ENCODE data around the gene CPOX. TPM values are rescaled to one million over a fixed set of nuclear protein-coding genes. Genes with fewer than 3 reads are reported as not detected.

The CPOX gene
- total RNA-seq, 1 donor from 2014 or later: 15.8 TPM

DNA sequence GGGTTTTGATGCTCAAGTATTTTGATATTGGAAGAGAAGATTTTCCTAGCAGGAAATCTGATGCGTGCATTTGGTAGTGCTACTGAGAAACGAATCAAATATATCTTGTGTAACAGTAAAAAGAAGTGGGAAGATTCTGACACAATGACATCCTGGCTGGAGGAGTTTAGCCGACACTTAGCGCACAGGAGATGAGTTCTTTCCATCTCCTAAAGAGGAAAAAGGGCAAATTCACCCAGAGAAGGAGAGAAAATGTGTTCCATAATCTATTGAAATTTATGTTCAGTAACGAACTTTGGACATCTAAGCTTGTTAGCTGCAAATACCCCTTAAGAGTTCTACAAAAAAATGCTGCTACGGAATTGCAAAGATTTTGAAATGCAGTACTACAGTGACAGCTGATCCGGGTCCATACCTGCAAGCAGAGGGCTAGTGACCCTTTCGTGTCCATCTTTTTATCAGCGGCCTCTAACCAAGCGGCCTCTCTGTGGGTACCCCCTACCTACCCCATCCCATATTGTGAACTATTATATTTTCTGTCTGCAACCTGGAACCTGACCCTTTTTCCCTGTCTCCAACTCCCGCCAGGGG, 971 bp downstream of the CPOX start:
- H3K4me1 ChIP-seq: peaks cover 9% of the 10 kb centered on the region
- intact Hi-C loops (cut with DNase I): loop anchor here (10.0 kb wide), 1 partner anchor 212 kb away; no protein-coding TSS in a partner anchor
- no peaks in the 10 kb centered on the region for H3K27me3 ChIP-seq
- peak overlapping the region; percentile 75 for H3K4me3 ChIP-seq
- H3K9me3 ChIP-seq: no peaks in the 10 kb centered on the region
- DNase-seq (no peak), ATAC-seq (no peak)
- TF ChIP-seq, protein P1, sequence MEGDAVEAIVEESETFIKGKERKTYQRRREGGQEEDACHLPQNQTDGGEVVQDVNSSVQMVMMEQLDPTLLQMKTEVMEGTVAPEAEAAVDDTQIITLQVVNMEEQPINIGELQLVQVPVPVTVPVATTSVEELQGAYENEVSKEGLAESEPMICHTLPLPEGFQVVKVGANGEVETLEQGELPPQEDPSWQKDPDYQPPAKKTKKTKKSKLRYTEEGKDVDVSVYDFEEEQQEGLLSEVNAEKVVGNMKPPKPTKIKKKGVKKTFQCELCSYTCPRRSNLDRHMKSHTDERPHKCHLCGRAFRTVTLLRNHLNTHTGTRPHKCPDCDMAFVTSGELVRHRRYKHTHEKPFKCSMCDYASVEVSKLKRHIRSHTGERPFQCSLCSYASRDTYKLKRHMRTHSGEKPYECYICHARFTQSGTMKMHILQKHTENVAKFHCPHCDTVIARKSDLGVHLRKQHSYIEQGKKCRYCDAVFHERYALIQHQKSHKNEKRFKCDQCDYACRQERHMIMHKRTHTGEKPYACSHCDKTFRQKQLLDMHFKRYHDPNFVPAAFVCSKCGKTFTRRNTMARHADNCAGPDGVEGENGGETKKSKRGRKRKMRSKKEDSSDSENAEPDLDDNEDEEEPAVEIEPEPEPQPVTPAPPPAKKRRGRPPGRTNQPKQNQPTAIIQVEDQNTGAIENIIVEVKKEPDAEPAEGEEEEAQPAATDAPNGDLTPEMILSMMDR (IDR thresholded peaks at IDR 0.05): no peak
- peak overlapping the region; percentile 83 for H3K27ac ChIP-seq
- peaks cover 13% of the 10 kb centered on the region for H3K36me3 ChIP-seq

DNA sequence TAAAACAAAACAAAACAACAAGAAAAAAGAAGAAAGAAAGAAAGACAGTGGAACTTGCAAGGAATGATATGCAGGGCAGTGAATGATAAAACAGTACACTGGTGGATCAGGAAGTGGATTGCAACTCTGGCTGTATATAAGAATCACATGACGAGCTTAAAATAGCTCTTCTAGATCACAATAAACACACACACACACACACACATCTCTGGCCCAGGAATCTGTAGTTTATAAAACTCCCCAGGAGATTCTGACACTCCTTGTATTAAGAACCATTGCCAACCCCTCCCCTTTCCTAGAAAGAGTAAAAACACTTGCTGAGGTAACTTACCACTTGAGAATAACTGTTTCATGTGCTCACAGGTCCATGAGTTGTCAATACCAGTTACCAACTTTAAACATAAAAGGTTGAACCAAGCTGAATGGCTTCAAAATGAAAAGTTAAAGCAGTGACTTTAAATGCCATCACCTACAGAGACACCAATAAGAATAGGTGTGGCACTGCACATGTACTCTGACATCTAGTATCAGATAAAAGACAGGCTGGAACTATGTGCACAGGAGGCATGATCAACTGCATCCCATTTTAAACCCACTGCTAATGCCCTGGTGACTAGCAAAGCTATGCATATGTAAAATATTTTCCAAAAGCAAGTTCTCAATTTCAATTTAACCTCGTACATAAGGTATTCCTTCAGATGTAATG, 3.9 kb downstream of the CPOX start:
- H3K27ac ChIP-seq: no peak overlapping the region
- peaks cover 10% of the 10 kb centered on the region for H3K4me1 ChIP-seq
- no peak for ATAC-seq
- H3K9me3 ChIP-seq: no peaks in the 10 kb centered on the region
- no peaks in the 10 kb centered on the region for H3K27me3 ChIP-seq
- H3K36me3 ChIP-seq: peaks cover 18% of the 10 kb centered on the region
- intact Hi-C loops (cut with DNase I): loop anchor here (10.0 kb wide), 1 partner anchor 215 kb away; no protein-coding TSS in a partner anchor
- DNase-seq: no peak
- H3K4me3 ChIP-seq: no peak overlapping the region
- TF ChIP-seq, protein P1 (IDR thresholded peaks at IDR 0.05): no peak

DNA sequence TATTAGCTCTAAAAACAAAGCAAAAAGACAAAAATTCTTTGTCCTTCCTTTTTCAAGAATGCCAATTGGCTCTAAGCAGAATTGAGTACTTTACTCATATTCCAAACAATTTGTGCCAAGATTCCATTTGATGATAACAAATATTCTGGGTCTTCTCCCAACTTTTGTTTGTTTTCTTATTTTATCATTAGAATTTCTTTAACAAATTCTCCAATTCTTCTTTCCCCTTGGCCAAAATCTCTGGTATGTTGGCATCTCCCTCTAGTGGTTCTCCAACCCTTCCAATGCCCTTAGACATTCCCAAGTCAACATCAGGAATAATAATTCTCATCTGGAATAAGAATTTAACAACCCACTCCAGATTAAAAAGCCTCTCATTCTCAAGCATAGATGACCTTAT, 5.3 kb downstream of the CPOX start:
- H3K36me3 ChIP-seq: peaks cover 18% of the 10 kb centered on the region
- no peaks in the 10 kb centered on the region for H3K27me3 ChIP-seq
- H3K4me3 ChIP-seq: no peak overlapping the region
- TF ChIP-seq, protein P1 (IDR thresholded peaks at IDR 0.05): no peak
- H3K4me1 ChIP-seq: peaks cover 10% of the 10 kb centered on the region
- no peaks in the 10 kb centered on the region for H3K9me3 ChIP-seq
- H3K27ac ChIP-seq: no peak overlapping the region
- intact Hi-C loops (cut with DNase I): no loop called here
- DNase-seq (no peak), ATAC-seq (no peak)

DNA sequence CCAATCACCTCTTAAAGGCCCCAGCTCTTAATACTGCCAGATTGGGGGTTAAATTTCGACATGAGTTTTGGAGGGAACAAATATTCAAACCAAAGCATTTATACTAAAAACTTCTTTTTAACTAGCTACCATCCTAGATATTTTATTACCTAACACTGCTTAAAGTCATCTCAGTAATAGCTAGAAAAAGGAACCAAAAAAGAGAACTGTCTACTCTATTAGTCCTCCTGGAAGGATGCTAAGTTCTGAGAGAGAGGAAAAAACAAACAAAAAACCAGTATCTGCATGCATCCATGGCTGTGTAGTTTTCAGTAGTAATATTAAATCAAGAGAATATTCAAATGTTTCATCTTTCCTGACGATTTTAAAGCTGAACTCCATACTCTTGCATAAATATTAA, 5.8 kb downstream of the CPOX start:
- TF ChIP-seq, protein P1 (IDR thresholded peaks at IDR 0.05): no peak

DNA sequence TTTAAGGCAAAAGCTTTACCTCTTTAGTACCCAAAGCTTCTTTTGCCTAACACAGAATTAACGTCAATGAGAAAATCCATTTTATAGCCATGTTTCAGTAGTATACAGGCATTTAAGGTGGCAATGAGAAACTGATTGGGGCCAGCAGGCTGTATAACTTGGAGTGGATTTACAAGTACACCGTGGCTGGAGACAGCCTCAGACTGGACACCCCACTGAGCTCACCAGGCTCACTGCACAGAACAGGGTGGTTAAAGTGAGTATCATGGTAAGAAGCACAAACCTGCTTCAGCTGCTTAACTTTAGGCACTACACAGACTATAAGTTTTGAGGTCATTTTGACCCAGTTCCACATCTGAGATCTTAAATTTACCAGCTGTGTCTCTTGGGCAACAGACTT, 8.9 kb downstream of the CPOX start:
- TF ChIP-seq, protein P1 (IDR thresholded peaks at IDR 0.05): no peak
- ATAC-seq (no peak), DNase-seq (no peak)
- Histone ChIP-seq H3K4me3 (no peak overlapping the region), H3K4me1 (peaks cover 3% of the 10 kb centered on the region), H3K27ac (no peak overlapping the region), H3K36me3 (peaks cover 26% of the 10 kb centered on the region), H3K9me3 (no peaks in the 10 kb centered on the region), H3K27me3 (no peaks in the 10 kb centered on the region)
- intact Hi-C loops (cut with DNase I): no loop called here

More for the DNA sequence above, 5.8 kb downstream of the CPOX start:
- Histone ChIP-seq H3K4me1 (peaks cover 10% of the 10 kb centered on the region), H3K27ac (no peak overlapping the region), H3K36me3 (peaks cover 19% of the 10 kb centered on the region), H3K9me3 (no peaks in the 10 kb centered on the region), H3K4me3 (no peak overlapping the region), H3K27me3 (no peaks in the 10 kb centered on the region)
- intact Hi-C loops (cut with DNase I): no loop called here
- ATAC-seq: no peak
- no peak for DNase-seq
